ENCODE results near the gene JAK2.

- TF ChIP-seq, protein P1, sequence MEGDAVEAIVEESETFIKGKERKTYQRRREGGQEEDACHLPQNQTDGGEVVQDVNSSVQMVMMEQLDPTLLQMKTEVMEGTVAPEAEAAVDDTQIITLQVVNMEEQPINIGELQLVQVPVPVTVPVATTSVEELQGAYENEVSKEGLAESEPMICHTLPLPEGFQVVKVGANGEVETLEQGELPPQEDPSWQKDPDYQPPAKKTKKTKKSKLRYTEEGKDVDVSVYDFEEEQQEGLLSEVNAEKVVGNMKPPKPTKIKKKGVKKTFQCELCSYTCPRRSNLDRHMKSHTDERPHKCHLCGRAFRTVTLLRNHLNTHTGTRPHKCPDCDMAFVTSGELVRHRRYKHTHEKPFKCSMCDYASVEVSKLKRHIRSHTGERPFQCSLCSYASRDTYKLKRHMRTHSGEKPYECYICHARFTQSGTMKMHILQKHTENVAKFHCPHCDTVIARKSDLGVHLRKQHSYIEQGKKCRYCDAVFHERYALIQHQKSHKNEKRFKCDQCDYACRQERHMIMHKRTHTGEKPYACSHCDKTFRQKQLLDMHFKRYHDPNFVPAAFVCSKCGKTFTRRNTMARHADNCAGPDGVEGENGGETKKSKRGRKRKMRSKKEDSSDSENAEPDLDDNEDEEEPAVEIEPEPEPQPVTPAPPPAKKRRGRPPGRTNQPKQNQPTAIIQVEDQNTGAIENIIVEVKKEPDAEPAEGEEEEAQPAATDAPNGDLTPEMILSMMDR (IDR thresholded peaks at IDR 0.05), result no peak
- TF ChIP-seq, protein P2, sequence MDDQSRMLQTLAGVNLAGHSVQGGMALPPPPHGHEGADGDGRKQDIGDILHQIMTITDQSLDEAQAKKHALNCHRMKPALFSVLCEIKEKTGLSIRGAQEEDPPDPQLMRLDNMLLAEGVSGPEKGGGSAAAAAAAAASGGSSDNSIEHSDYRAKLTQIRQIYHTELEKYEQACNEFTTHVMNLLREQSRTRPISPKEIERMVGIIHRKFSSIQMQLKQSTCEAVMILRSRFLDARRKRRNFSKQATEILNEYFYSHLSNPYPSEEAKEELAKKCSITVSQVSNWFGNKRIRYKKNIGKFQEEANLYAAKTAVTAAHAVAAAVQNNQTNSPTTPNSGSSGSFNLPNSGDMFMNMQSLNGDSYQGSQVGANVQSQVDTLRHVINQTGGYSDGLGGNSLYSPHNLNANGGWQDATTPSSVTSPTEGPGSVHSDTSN (IDR thresholded peaks at IDR 0.05), result no peak
- TF ChIP-seq RARB (CRISPR knock-in tag; IDR thresholded peaks at IDR 0.05) (no peak), ESRRA (IDR thresholded peaks at IDR 0.05; ENCODE audit: borderline replicate concordance, low read length) (no peak), JUN (IDR thresholded peaks at IDR 0.05) (no peak), RCOR1 (IDR thresholded peaks at IDR 0.05; ENCODE audit: low read depth, low read length) (no peak), CHD4 (IDR thresholded peaks at IDR 0.05; ENCODE audit: borderline replicate concordance) (no peak), EP300 (IDR thresholded peaks at IDR 0.05) (no peak), RNF2 (IDR thresholded peaks at IDR 0.05; ENCODE audit: borderline replicate concordance, low read depth) (no peak), POLR2A (IDR thresholded peaks at IDR 0.05; ENCODE audit: low read length) (no peak), NPAS2 (CRISPR knock-in tag; IDR thresholded peaks at IDR 0.05; ENCODE audit: borderline replicate concordance) (no peak), GATA3 (IDR thresholded peaks at IDR 0.05; ENCODE audit: borderline replicate concordance) (no peak)
- TF ChIP-seq, protein P3, sequence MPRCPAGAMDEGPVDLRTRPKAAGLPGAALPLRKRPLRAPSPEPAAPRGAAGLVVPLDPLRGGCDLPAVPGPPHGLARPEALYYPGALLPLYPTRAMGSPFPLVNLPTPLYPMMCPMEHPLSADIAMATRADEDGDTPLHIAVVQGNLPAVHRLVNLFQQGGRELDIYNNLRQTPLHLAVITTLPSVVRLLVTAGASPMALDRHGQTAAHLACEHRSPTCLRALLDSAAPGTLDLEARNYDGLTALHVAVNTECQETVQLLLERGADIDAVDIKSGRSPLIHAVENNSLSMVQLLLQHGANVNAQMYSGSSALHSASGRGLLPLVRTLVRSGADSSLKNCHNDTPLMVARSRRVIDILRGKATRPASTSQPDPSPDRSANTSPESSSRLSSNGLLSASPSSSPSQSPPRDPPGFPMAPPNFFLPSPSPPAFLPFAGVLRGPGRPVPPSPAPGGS (IDR thresholded peaks at IDR 0.05), result no peak
These were observed 126.0 kb downstream of the JAK2 start for GRCh38 chr9:5110867-5111681.

Measured in A549 (cell line).